MM.1S (cell line): ENCODE measurements around the gene DACH1.

Experiments
- DNase-seq: peaks from one replicate; pipeline ENCODE4 v3.0.0-alpha.2; 2015
- H2AFZ ChIP-seq: fragments of 300-600 bp; sonication (generic); 2 replicates; pipeline ENCODE4 v1.6.0; 2016; ENCODE audit warnings: antibody characterized with exemption, low read length
- H3F3A ChIP-seq: fragments of 300-600 bp; sonication (generic); 2 replicates; pipeline ENCODE4 v1.6.1; 2016; ENCODE audit warnings: mild to moderate bottlenecking, antibody characterized with exemption, low read length, moderate library complexity, mixed read lengths; ENCODE audit not compliant: insufficient read depth
- H3K27ac ChIP-seq: fragments of 300-600 bp; sonication (generic); 2 replicates; pipeline ENCODE4 v1.5.1; 2016; ENCODE audit warnings: mild to moderate bottlenecking, low read length
- H3K27me3 ChIP-seq: fragments of 300-600 bp; sonication (generic); replicated peaks from 2 replicates; pipeline ENCODE4 v1.6.0; 2016; ENCODE audit warnings: low read length; ENCODE audit not compliant: insufficient read depth
- H3K36me3 ChIP-seq: fragments of 300-600 bp; sonication (generic); replicated peaks from 2 replicates; pipeline ENCODE4 v1.6.1; 2016; ENCODE audit warnings: mild to moderate bottlenecking, low read length, mixed read lengths; ENCODE audit not compliant: insufficient read depth
- H3K4me1 ChIP-seq: fragments of 300-600 bp; sonication (generic); 2 replicates; pipeline ENCODE4 v1.6.1; 2016; ENCODE audit warnings: low read length, mixed read lengths
- H3K4me2 ChIP-seq: fragments of 300-600 bp; sonication (generic); 2 replicates; pipeline ENCODE4 v1.6.0; 2016; ENCODE audit warnings: low read depth, low read length
- H3K4me3 ChIP-seq: fragments of 300-600 bp; sonication (generic); 2 replicates; pipeline ENCODE4 v1.5.1; 2016; ENCODE audit warnings: low read length, mixed read lengths
- H3K79me2 ChIP-seq: fragments of 300-600 bp; sonication (generic); 2 replicates; pipeline ENCODE4 v1.6.1; 2016; ENCODE audit warnings: mixed run types, low read length, mixed read lengths
- H3K9ac ChIP-seq: fragments of 300-600 bp; sonication (generic); 2 replicates; pipeline ENCODE4 v1.6.1; 2016; ENCODE audit warnings: low read length, mixed read lengths
- H3K9me2 ChIP-seq: fragments of 300-600 bp; sonication (generic); replicated peaks from 2 replicates; pipeline ENCODE4 v1.6.1; 2016; ENCODE audit warnings: mild to moderate bottlenecking, low read length, mixed read lengths; ENCODE audit not compliant: insufficient read depth
- H3K9me3 ChIP-seq: fragments of 300-600 bp; sonication (generic); replicated peaks from 2 replicates; pipeline ENCODE4 v1.6.1; 2016; ENCODE audit warnings: mild to moderate bottlenecking, low read length, mixed read lengths; ENCODE audit not compliant: insufficient read depth
- H4K20me1 ChIP-seq: fragments of 300-600 bp; sonication (generic); 2 replicates; pipeline ENCODE4 v1.6.1; 2016; ENCODE audit warnings: mild to moderate bottlenecking, low read length, moderate library complexity, mixed read lengths; ENCODE audit not compliant: insufficient read depth
- CTCF ChIP-seq: fragments of 300-600 bp; sonication (generic); IDR thresholded peaks from 2 replicates; pipeline ENCODE4 v1.5.1; 2016; ENCODE audit warnings: antibody characterized with exemption, low read length, mixed read lengths
- EZH2 ChIP-seq: fragments of 300-600 bp; sonication (generic); optimal IDR thresholded peaks from 2 replicates; pipeline ENCODE3; 2017; ENCODE audit warnings: low read depth, mild to moderate bottlenecking, antibody characterized with exemption, low read length, mixed read lengths
- EZH2phosphoT487 ChIP-seq: fragments of 300-600 bp; sonication (generic); IDR thresholded peaks from 2 replicates; pipeline ENCODE4 v1.6.1; 2018; ENCODE audit warnings: antibody characterized with exemption, low read length

DACH1 gene

GRCh38 chr13:71619096-71619495, 247.9 kb downstream of the DACH1 start:
- no peak for DNase-seq
- no peaks in the 10 kb centered on the region for H3K27me3 ChIP-seq
- H3F3A ChIP-seq = no peaks in the 10 kb centered on the region
- no peaks in the 10 kb centered on the region for H3K9me2 ChIP-seq
- H3K4me2 ChIP-seq = no peak overlapping the region
- TF ChIP-seq EZH2phosphoT487 = no peak
- TF ChIP-seq EZH2 = no peak
- no peak for TF ChIP-seq CTCF
- no peaks in the 10 kb centered on the region for H3K36me3 ChIP-seq
- no peak overlapping the region for H2AFZ ChIP-seq
- H4K20me1 ChIP-seq = no peaks in the 10 kb centered on the region
- no peak overlapping the region for H3K27ac ChIP-seq
- no peak overlapping the region for H3K9ac ChIP-seq
- no peak overlapping the region for H3K4me3 ChIP-seq
- H3K4me1 ChIP-seq = no peaks in the 10 kb centered on the region
- H3K9me3 ChIP-seq = no peaks in the 10 kb centered on the region
- H3K79me2 ChIP-seq = no peaks in the 10 kb centered on the region

GRCh38 chr13:71618159-71618558, 248.8 kb downstream of the DACH1 start:
- Histone ChIP-seq H3K79me2 (no peaks in the 10 kb centered on the region), H3F3A (no peaks in the 10 kb centered on the region), H3K4me2 (no peak overlapping the region), H3K9me2 (no peaks in the 10 kb centered on the region), H3K9ac (no peak overlapping the region), H2AFZ (no peak overlapping the region), H4K20me1 (no peaks in the 10 kb centered on the region), H3K27ac (no peak overlapping the region), H3K4me1 (no peaks in the 10 kb centered on the region), H3K9me3 (no peaks in the 10 kb centered on the region), H3K36me3 (no peaks in the 10 kb centered on the region), H3K27me3 (no peaks in the 10 kb centered on the region), H3K4me3 (no peak overlapping the region)
- TF ChIP-seq CTCF = no peak
- TF ChIP-seq EZH2 = no peak
- no peak for TF ChIP-seq EZH2phosphoT487
- no peak for DNase-seq

- Histone ChIP-seq H3K27me3 (no peaks in the 10 kb centered on the region), H3K79me2 (no peaks in the 10 kb centered on the region), H3K4me2 (no peak overlapping the region), H3K36me3 (no peaks in the 10 kb centered on the region), H4K20me1 (no peaks in the 10 kb centered on the region), H3K27ac (no peak overlapping the region), H3K4me1 (no peaks in the 10 kb centered on the region), H3K9me3 (no peaks in the 10 kb centered on the region), H3K9ac (no peak overlapping the region), H2AFZ (no peak overlapping the region), H3K4me3 (no peak overlapping the region), H3F3A (no peaks in the 10 kb centered on the region), H3K9me2 (no peaks in the 10 kb centered on the region)
- TF ChIP-seq EZH2 (no peak), CTCF (no peak)
- DNase-seq = no peak
These were observed 249.7 kb downstream of the DACH1 start for GRCh38 chr13:71617265-71617664.
